K562 (cell line): ENCODE measurements around the gene ARHGAP24. TPM values are rescaled to one million over a fixed set of nuclear protein-coding genes. Genes with fewer than 3 reads are reported as not detected.

Experiments
- ATAC-seq: fragments of 200-7000 bp; cut with Tn5 transposase; 3 replicates; pipeline ENCODE4 v1.9.1; 2020; ENCODE audit warnings: moderate library complexity
- BruUV-seq: library from RNA; stranded (reverse); fragments of 400-500 nt; replicated peaks from 2 replicates; lab custom pipeline; 2021; lab: Mats Ljungman, UMichigan
- CTCF ChIA-PET: fragments of 300-600 bp; formaldehyde crosslinking; extraction: SDS; loops from one replicate; lab custom pipeline; 2021; ENCODE audit warnings: low intra/inter-chr PET ratio; lab: Yijun Ruan, JAX
- POLR2A ChIA-PET: fragments of 300-600, 350-650 bp; sonication (Branson Sonifier 250); formaldehyde crosslinking; extraction: SDS; loops from one replicate; lab custom pipeline; 2021; ENCODE audit warnings: antibody characterized with exemption, inconsistent platforms; lab: Yijun Ruan, JAX
- DNase-seq, 4 experiments: peaks; one replicate each; pipeline versions ENCODE4 v3.0.0 to v3.0.0-alpha.2; 2011 to 2018; ENCODE audit warnings: low spot score in 3 of 4, mixed read lengths in 3 of 4; ENCODE audit errors: extremely low read depth in 1 of 4
- FAIRE-seq: peaks from 2 replicates; lab custom pipeline; 2011; peaks lifted over from hg19 to GRCh38; lab: Jason Lieb, UNC
- H2AFZ ChIP-seq: 2 replicates; pipeline ENCODE4 v1.6.0; 2011; ENCODE audit warnings: low read depth, low read length, control low read depth, inconsistent platforms
- H3K27ac ChIP-seq: fragments of 200-600 bp; 3 replicates; pipeline ENCODE4 v1.8.0; 2011; ENCODE audit warnings: low read depth, mild to moderate bottlenecking, control low read depth, inconsistent platforms, low read length, moderate library complexity, mixed read lengths; ENCODE audit errors: extremely low read depth
- H3K27me3 ChIP-seq, 2 experiments: fragments of 300-600 bp in 1 of 2; 2 replicates in 1 of 2; 3 replicates in 1 of 2; pipeline versions ENCODE4 v1.6.0 to v1.8.0; 2011; ENCODE audit warnings: inconsistent platforms in 2 of 2, low read length in 2 of 2, mild to moderate bottlenecking in 1 of 2, mixed read lengths in 1 of 2, moderate library complexity in 1 of 2; ENCODE audit not compliant: control insufficient read depth in 2 of 2, insufficient read depth in 2 of 2
- H3K36me3 ChIP-seq: fragments of 300-600 bp; 3 replicates; pipeline ENCODE4 v1.8.0; 2011; ENCODE audit warnings: mild to moderate bottlenecking, low read length, inconsistent platforms; ENCODE audit not compliant: control insufficient read depth, insufficient read depth
- H3K4me1 ChIP-seq, 2 experiments: fragments of 200-600 bp in 1 of 2; replicated peaks in 1 of 2; 2 replicates in 1 of 2; 3 replicates in 1 of 2; pipeline versions ENCODE4 v1.5.1 to v1.8.0; 2011; ENCODE audit warnings: inconsistent platforms in 2 of 2, low read length in 2 of 2, mild to moderate bottlenecking in 1 of 2, mixed read lengths in 1 of 2, moderate library complexity in 1 of 2; ENCODE audit not compliant: control insufficient read depth in 2 of 2, insufficient read depth in 2 of 2
- H3K4me2 ChIP-seq: 2 replicates; pipeline ENCODE4 v1.6.1; 2011; ENCODE audit warnings: low read length, control low read depth, inconsistent platforms, mixed read lengths; ENCODE audit not compliant: insufficient read depth
- H3K4me3 ChIP-seq: fragments of 200-600 bp; sonication (generic), shearing (Covaris generic); 2 replicates; pipeline ENCODE4 v1.5.1; 2016; ENCODE audit warnings: control low read depth, inconsistent platforms
- H3K79me2 ChIP-seq: fragments of 200-600 bp; 3 replicates; pipeline ENCODE4 v1.8.0; 2011; ENCODE audit warnings: low read length, inconsistent platforms; ENCODE audit not compliant: control insufficient read depth, insufficient read depth
- H3K9ac ChIP-seq, 2 experiments: 2 replicates each; pipeline versions ENCODE4 v1.6.0 to v1.6.1; 2011; ENCODE audit warnings: low read depth in 2 of 2, low read length in 2 of 2, control low read depth in 1 of 2, inconsistent platforms in 1 of 2, mild to moderate bottlenecking in 1 of 2, mixed read lengths in 1 of 2; ENCODE audit not compliant: insufficient read depth in 1 of 2
- H3K9me1 ChIP-seq: one replicate; pipeline ENCODE4 v1.6.0; 2011; ENCODE audit warnings: inconsistent platforms, mild to moderate bottlenecking, low read length, moderate library complexity; ENCODE audit not compliant: control insufficient read depth, insufficient read depth
- H3K9me3 ChIP-seq: replicated peaks from 2 replicates; pipeline ENCODE4 v1.5.1; 2011; ENCODE audit warnings: low read depth, low read length, inconsistent platforms; ENCODE audit not compliant: control insufficient read depth, insufficient read depth
- H4K20me1 ChIP-seq: replicated peaks from 2 replicates; pipeline ENCODE4 v1.6.1; 2011; ENCODE audit warnings: low read length, inconsistent platforms, mixed read lengths; ENCODE audit not compliant: control insufficient read depth, insufficient read depth
- AFF4 ChIP-seq: sonication (generic); formaldehyde crosslinking; IDR thresholded peaks from 2 replicates; pipeline ENCODE4 v1.8.0; 2023; ENCODE audit warnings: mild to moderate bottlenecking, missing genetic modification reagents
- DPF2 ChIP-seq: fragments of 450-650 bp; IDR thresholded peaks from 2 replicates; pipeline ENCODE4 v1.6.1; 2016
- EHMT2 ChIP-seq: fragments of 450-650 bp; IDR thresholded peaks from 2 replicates; pipeline ENCODE4 v1.6.1; 2018; ENCODE audit warnings: antibody characterized with exemption
- HDAC3 ChIP-seq: fragments of 450-650 bp; IDR thresholded peaks from 2 replicates; pipeline ENCODE4 v1.6.1; 2018; ENCODE audit warnings: borderline replicate concordance, mild to moderate bottlenecking, moderate library complexity; ENCODE audit not compliant: partially characterized antibody
- KLF1 ChIP-seq: fragments of 450-650 bp; IDR thresholded peaks from 2 replicates; pipeline ENCODE4 v1.6.1; 2016; ENCODE audit warnings: missing genetic modification characterization, missing compliant biosample characterization
- MEIS2 ChIP-seq: fragments of 450-650 bp; IDR thresholded peaks from 2 replicates; pipeline ENCODE4 v1.6.1; 2014; ENCODE audit warnings: mild to moderate bottlenecking; ENCODE audit not compliant: partially characterized antibody
- NELFE ChIP-seq: IDR thresholded peaks from 2 replicates; pipeline ENCODE4 v1.6.1; 2011; ENCODE audit warnings: mild to moderate bottlenecking; ENCODE audit not compliant: insufficient read depth, insufficient read length
- RAD21 ChIP-seq, 2 experiments: fragments of 250-450 bp in 1 of 2; fragments of 450-650 bp in 1 of 2; sonication (Bioruptor Pico) in 1 of 2; formaldehyde crosslinking in 1 of 2; IDR thresholded peaks in 1 of 2; conservative IDR thresholded peaks in 1 of 2; 2 replicates each; pipeline versions ENCODE4 v1.4.0 to v1.8.0; 2020 to 2022; ENCODE audit warnings: mild to moderate bottlenecking in 2 of 2, moderate library complexity in 1 of 2
- SAFB2 ChIP-seq: fragments of 200-400 bp; formaldehyde crosslinking; IDR thresholded peaks from 2 replicates; pipeline ENCODE4 v1.6.1; 2018; ENCODE audit warnings: borderline replicate concordance, low read length, low read depth, moderate library complexity; ENCODE audit not compliant: severe bottlenecking
- SMARCB1 ChIP-seq: IDR thresholded peaks from 2 replicates; pipeline ENCODE4 v1.6.1; 2011; ENCODE audit warnings: improper control_type of control experiment, low read depth; ENCODE audit not compliant: insufficient read length
- SNRNP70 ChIP-seq: fragments of 200-400 bp; formaldehyde crosslinking; optimal IDR thresholded peaks from 2 replicates; pipeline ENCODE3; 2017; ENCODE audit warnings: low read depth, low read length
- TAF7 ChIP-seq: fragments of 450-650 bp; IDR thresholded peaks from 2 replicates; pipeline ENCODE4 v1.6.1; 2016; ENCODE audit warnings: missing genetic modification characterization, missing compliant biosample characterization
- TCF7 ChIP-seq: sonication (generic); IDR thresholded peaks from 2 replicates; pipeline ENCODE4 v1.6.1; 2016; ENCODE audit warnings: antibody characterized with exemption, borderline replicate concordance
- ZKSCAN1 ChIP-seq: fragments of 150-350 bp; IDR thresholded peaks from 2 replicates; pipeline ENCODE4 v1.6.1; 2016; ENCODE audit warnings: low read depth, low read length
- ZKSCAN8 ChIP-seq: fragments of 200-800 bp; sonication (Bioruptor generic); IDR thresholded peaks from 2 replicates; pipeline ENCODE4 v1.6.1; 2016; ENCODE audit warnings: missing genetic modification characterization, missing compliant biosample characterization
- ZNF133 ChIP-seq: fragments of 250-450 bp; sonication (Bioruptor Pico); IDR thresholded peaks from 2 replicates; pipeline ENCODE4 v1.4.0; 2020; ENCODE audit warnings: mild to moderate bottlenecking
- WGBS: fragments of 100-300 bp; shearing (Covaris generic); methylation state at CpG from one replicate; pipeline ENCODE4 v1.1.6; 2016; ENCODE audit warnings: low coverage, mixed read lengths; ENCODE audit not compliant: insufficient coverage; ENCODE audit errors: missing lambda C conversion rate; 5-methylcytosine and 5-hydroxymethylcytosine counted together
- in situ Hi-C: fragments of 300-500 bp; cut with MboI; formaldehyde crosslinking; loops from 4 replicates; pipeline ENCODE4 v1.15.0; 2018; ENCODE audit warnings: inconsistent platforms, mixed read lengths
- intact Hi-C: fragments of 100-400 bp; cut with micrococcal nuclease; formaldehyde crosslinking; loops from 2 replicates; pipeline ENCODE4 v1.14.2; 2022
- polyA plus RNA-seq, 8 experiments: library from polyadenylated mRNA; depleted of rRNA in 4 of 8; stranded (reverse) in 5 of 8; unstranded in 3 of 8; fragments of >200 nt; fragmentation: Nextera tagmentation in 2 of 8; fragmentation: Illumina TruSeq in 1 of 8; extraction: Ambion mirVana in 2 of 8; extraction: Trizol in 1 of 8; gene quantifications; 2 replicates each; pipeline versions ENCODE4 v1.2.1 to v1.2.3, GENCODE V29; 2011 to 2014; ENCODE audit warnings: inconsistent platforms in 1 of 8, missing spikeins in 1 of 8
- total RNA-seq, 7 experiments: library from RNA; depleted of rRNA in 6 of 7; stranded (reverse); fragments of >200 nt in 6 of 7; fragmentation: Illumina TruSeq in 2 of 7; extraction: Trizol in 2 of 7; gene quantifications; 2 replicates each; pipeline versions ENCODE4 v1.2.1 to v1.2.3, GENCODE V29; 2011 to 2021; ENCODE audit warnings: low replicate concordance in 1 of 7
- TF ChIP-seq, protein P1 (sequence below), 2 experiments: IDR thresholded peaks in 1 of 2; conservative IDR thresholded peaks in 1 of 2; 2 replicates each; pipeline ENCODE4 v1.6.1; 2016; ENCODE audit warnings: low read depth in 2 of 2, mild to moderate bottlenecking in 1 of 2, missing compliant biosample characterization in 1 of 2, missing genetic modification characterization in 1 of 2, moderate library complexity in 1 of 2

Gene ARHGAP24
- total and polyA plus RNA-seq, 9 of the 15 experiments (the other 6 are each of a cell fraction or from before 2014, with no cell fraction given): 8.0 to 22.6 (median 14.0) TPM

- TF ChIP-seq SNRNP70 (no peak), DPF2 (no peak), ZKSCAN8 (no peak), ZKSCAN1 (no peak), TCF7 (no peak), NELFE (no peak), SAFB2 (no peak), TAF7 (tag) (no peak), EHMT2 (no peak), ZNF133 (no peak), RAD21 (CRISPR knock-in tag; conservative IDR thresholded peaks at IDR 0.05 in 1 of 2, IDR thresholded peaks at IDR 0.05 in 1 of 2) (no peak)
Measured at GRCh38 chr4:85787133-85787532, 312.2 kb downstream of the ARHGAP24 start (continued).

DNA sequence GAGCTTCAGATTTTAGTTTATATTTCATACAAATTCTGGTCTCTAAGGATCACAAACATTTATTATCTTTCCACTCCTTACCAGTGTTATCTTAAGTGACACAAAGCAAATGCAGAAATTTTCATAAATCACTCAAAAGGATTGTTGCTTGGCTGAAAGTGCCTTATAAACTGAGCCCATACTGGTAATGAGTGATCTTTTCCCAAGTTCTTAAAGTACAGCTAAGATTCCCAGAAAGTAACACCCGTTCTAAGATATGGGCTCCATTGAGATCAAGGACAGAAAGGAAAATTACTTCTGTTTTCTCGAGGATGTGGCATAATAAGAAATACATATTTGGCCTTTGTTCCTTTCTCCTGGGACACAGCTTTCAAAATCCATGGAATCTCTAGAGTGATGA, 313.7 kb downstream of the ARHGAP24 start:
- Histone ChIP-seq H3K79me2 (no peaks in the 10 kb centered on the region), H3K9me3 (no peaks in the 10 kb centered on the region; the same call in 1 of the 2 replicates), H3K36me3 (no peaks in the 10 kb centered on the region), H2AFZ (no peak overlapping the region), H3K27ac (no peak overlapping the region), H3K4me2 (no peak overlapping the region), H3K27me3 (no peaks in the 10 kb centered on the region), H3K4me1 (no peaks in the 10 kb centered on the region), H3K9me1 (no peaks in the 10 kb centered on the region), H3K4me3 (no peak overlapping the region), H3K9ac (no peak overlapping the region), H4K20me1 (no peaks in the 10 kb centered on the region)
- in situ Hi-C loops: no loop called here
- DNase-seq (no peak), ATAC-seq (no peak), FAIRE-seq (no peak)
- intact Hi-C loops: no loop called here
- 23% methylated on average over 2 of the region's 2 CpGs for WGBS
- ChIA-PET POLR2A (interaction anchor here (0.7 kb wide), 1 partner anchor 25 kb away, joined by 3 read pairs; no protein-coding TSS in a partner anchor), CTCF (no interaction called here)
- no TSS peak for BruUV-seq
- no peak for TF ChIP-seq AFF4 (CRISPR knock-in tag)
- TF ChIP-seq, protein P1, sequence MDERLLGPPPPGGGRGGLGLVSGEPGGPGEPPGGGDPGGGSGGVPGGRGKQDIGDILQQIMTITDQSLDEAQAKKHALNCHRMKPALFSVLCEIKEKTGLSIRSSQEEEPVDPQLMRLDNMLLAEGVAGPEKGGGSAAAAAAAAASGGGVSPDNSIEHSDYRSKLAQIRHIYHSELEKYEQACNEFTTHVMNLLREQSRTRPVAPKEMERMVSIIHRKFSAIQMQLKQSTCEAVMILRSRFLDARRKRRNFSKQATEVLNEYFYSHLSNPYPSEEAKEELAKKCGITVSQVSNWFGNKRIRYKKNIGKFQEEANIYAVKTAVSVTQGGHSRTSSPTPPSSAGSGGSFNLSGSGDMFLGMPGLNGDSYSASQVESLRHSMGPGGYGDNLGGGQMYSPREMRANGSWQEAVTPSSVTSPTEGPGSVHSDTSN (CRISPR knock-in tag; IDR thresholded peaks at IDR 0.05; ENCODE audit: low read depth): no peak
- TF ChIP-seq, protein P1 (tag; conservative IDR thresholded peaks at IDR 0.05; ENCODE audit: low read depth): 0 out of 2 replicates have a peak, but pooled peaks have one; percentile 23
- TF ChIP-seq MEIS2: peak; percentile 22
- no peak for TF ChIP-seq HDAC3
- TF ChIP-seq KLF1 (tag): no peak
- TF ChIP-seq SMARCB1: no peak
